Measurements from ENCODE around the gene FOLR2. TPM values are rescaled to one million over a fixed set of nuclear protein-coding genes. Genes with fewer than 3 reads are reported as not detected.
A peak's percentile ranks its signal among the peaks of the same experiment; 100 is the strongest.

Gene FOLR2
- total RNA-seq, 1 donor = not detected

- peak overlapping the region; percentile 43 for H3K4me3 ChIP-seq (ENCODE audit: low read depth, low read length)
- TF ChIP-seq, protein P1, sequence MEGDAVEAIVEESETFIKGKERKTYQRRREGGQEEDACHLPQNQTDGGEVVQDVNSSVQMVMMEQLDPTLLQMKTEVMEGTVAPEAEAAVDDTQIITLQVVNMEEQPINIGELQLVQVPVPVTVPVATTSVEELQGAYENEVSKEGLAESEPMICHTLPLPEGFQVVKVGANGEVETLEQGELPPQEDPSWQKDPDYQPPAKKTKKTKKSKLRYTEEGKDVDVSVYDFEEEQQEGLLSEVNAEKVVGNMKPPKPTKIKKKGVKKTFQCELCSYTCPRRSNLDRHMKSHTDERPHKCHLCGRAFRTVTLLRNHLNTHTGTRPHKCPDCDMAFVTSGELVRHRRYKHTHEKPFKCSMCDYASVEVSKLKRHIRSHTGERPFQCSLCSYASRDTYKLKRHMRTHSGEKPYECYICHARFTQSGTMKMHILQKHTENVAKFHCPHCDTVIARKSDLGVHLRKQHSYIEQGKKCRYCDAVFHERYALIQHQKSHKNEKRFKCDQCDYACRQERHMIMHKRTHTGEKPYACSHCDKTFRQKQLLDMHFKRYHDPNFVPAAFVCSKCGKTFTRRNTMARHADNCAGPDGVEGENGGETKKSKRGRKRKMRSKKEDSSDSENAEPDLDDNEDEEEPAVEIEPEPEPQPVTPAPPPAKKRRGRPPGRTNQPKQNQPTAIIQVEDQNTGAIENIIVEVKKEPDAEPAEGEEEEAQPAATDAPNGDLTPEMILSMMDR (IDR thresholded peaks at IDR 0.05; ENCODE audit: insufficient read depth, low read depth, low read length) = no peak
- DNase-seq (ENCODE audit: low read depth) = peak; percentile 36
Observed at GRCh38 chr11:72239849-72240460, 23.4 kb downstream of the FOLR2 start.

- TF ChIP-seq, protein P1 (IDR thresholded peaks at IDR 0.05; ENCODE audit: insufficient read depth, low read depth, low read length) = no peak
- no peak for DNase-seq (ENCODE audit: low read depth)
Observed at GRCh38 chr11:72240461-72241290, 24.1 kb downstream of the FOLR2 start.

GRCh38 chr11:72241291-72241781, 24.7 kb downstream of the FOLR2 start:
- no peak for DNase-seq (ENCODE audit: low read depth)
- TF ChIP-seq, protein P1 (IDR thresholded peaks at IDR 0.05; ENCODE audit: insufficient read depth, low read depth, low read length) = no peak
- no peak overlapping the region for H3K4me3 ChIP-seq (ENCODE audit: low read depth, low read length)

More at GRCh38 chr11:72240461-72241290, 24.1 kb downstream of the FOLR2 start:
- H3K4me3 ChIP-seq (ENCODE audit: low read depth, low read length) = peak overlapping the region; percentile 34

GRCh38 chr11:72242141-72242540, 25.5 kb downstream of the FOLR2 start:
- DNase-seq (ENCODE audit: low read depth) = no peak
- no peak overlapping the region for H3K4me3 ChIP-seq (ENCODE audit: low read depth, low read length)
- TF ChIP-seq, protein P1 (IDR thresholded peaks at IDR 0.05; ENCODE audit: insufficient read depth, low read depth, low read length) = no peak

DNA sequence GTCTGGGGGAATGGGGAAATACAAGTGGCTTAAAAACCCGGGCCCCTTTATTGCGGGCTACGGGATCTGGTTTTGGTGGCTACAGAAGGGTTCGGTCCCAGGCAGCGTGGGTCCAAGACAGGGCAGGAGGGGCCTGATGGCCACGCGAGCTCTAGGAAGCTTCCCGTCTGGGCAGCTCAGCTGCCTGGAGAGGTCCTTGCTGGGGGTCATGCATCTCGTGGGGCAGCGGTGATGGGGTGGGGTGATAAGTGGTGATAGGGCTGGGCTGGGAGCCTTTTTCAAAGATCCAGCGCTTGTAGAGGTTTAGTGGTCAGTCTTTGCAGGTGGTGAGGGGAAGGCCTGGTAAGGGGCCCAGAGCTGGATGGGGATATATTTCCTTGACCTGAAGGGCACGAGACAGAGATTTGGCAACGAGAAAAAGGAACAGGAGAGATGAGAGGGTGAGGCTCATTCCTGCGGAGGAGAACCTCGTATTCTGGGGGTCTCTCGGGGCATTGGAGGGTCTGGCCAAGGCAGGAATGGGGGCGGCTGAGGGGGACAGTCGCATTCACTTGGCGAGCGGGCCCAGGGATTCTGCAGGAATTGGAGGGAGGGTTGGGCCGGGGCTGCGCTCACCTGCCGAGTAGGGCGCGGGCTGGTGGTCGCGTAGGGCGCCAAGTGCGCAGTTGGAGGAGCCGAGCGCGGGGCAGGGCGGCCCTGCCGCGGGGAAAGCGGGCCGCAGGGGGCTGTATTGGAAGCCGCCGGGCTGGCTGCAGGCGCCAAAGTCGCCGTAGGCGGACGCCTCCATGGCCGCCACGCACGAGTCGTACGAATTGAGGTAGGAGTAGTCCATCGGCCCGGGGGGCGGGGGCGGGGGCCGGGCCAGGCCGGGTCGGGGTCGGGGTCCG, 26.8 kb downstream of the FOLR2 start:
- TF ChIP-seq, protein P1 (IDR thresholded peaks at IDR 0.05; ENCODE audit: insufficient read depth, low read depth, low read length) = no peak
- H3K4me3 ChIP-seq (ENCODE audit: low read depth, low read length) = no peak overlapping the region
- DNase-seq (ENCODE audit: low read depth) = no peak

- TF ChIP-seq, protein P1 (IDR thresholded peaks at IDR 0.05; ENCODE audit: insufficient read depth, low read depth, low read length) = no peak
- peak within 1 kb of the TSS; percentile 30 for H3K4me3 ChIP-seq (ENCODE audit: low read depth, low read length)
- no peak for DNase-seq (ENCODE audit: low read depth)
Observed at GRCh38 chr11:72244060-72244360, 27.4 kb downstream of the FOLR2 start, which contains the start of gene PHOX2A. Gene PHOX2A (minus strand): TSS chr11:72244176. CDS start chr11:72244004, 172 bp downstream.
